HG02623 (cell line): ENCODE data around the gene DYNLRB1.
A peak's percentile ranks its signal among the peaks of the same experiment; 100 is the strongest.

Experiments used
- ATAC-seq: cut with Tn5 transposase; IDR thresholded peaks from one replicate; pipeline ENCODE4 v1.9.1; 2021; ENCODE audit warnings: moderate library complexity; ENCODE audit not compliant: unreplicated experiment

Gene DYNLRB1

GRCh38 chr20:34553366-34553867 lies 37.2 kb downstream of the DYNLRB1 start:
- ATAC-seq, result no peak

- no peak for ATAC-seq
Measured at GRCh38 chr20:34557936-34558319, 41.7 kb downstream of the DYNLRB1 start.

- peak; percentile 50 for ATAC-seq
Measured at GRCh38 chr20:34558320-34559218, 42.3 kb downstream of the DYNLRB1 start, which contains the start of gene MAP1LC3A. TSS of gene MAP1LC3A (plus strand) at chr20:34558718. CDS start at chr20:34558869, 151 bp downstream.

- no peak for ATAC-seq
Measured at GRCh38 chr20:34559311-34560140, 43.3 kb downstream of the DYNLRB1 start.

- no peak for ATAC-seq
Measured at GRCh38 chr20:34560141-34560523, 43.9 kb downstream of the DYNLRB1 start.

- ATAC-seq, result no peak
Measured at GRCh38 chr20:34560614-34561013, 44.4 kb downstream of the DYNLRB1 start.

- no peak for ATAC-seq
Measured at GRCh38 chr20:34561661-34562060, 45.4 kb downstream of the DYNLRB1 start.

- ATAC-seq, result no peak
Measured at GRCh38 chr20:34562641-34563040, 46.4 kb downstream of the DYNLRB1 start.

- ATAC-seq, result no peak
Measured at GRCh38 chr20:34564833-34565232, 48.6 kb downstream of the DYNLRB1 start.

- no peak for ATAC-seq
Measured at GRCh38 chr20:34566978-34567891, 51.0 kb downstream of the DYNLRB1 start.

GRCh38 chr20:34567892-34568865 lies 52.0 kb downstream of the DYNLRB1 start:
- no peak for ATAC-seq

- ATAC-seq, result no peak
Measured at GRCh38 chr20:34569598-34569997, 53.4 kb downstream of the DYNLRB1 start.

GRCh38 chr20:34570859-34571306 lies 54.7 kb downstream of the DYNLRB1 start:
- no peak for ATAC-seq

- ATAC-seq, result no peak
Measured at GRCh38 chr20:34571753-34572152, 55.5 kb downstream of the DYNLRB1 start.

- ATAC-seq, result no peak
Measured at GRCh38 chr20:34573541-34574300, 57.5 kb downstream of the DYNLRB1 start.

GRCh38 chr20:34574426-34574825 lies 58.2 kb downstream of the DYNLRB1 start:
- no peak for ATAC-seq

GRCh38 chr20:34574861-34575260 lies 58.6 kb downstream of the DYNLRB1 start:
- no peak for ATAC-seq

- no peak for ATAC-seq
Measured at GRCh38 chr20:34575271-34575670, 59.0 kb downstream of the DYNLRB1 start.

- no peak for ATAC-seq
Measured at GRCh38 chr20:34575756-34576155, 59.5 kb downstream of the DYNLRB1 start.
